Measurements from ENCODE around the gene SEC16A.

DNA sequence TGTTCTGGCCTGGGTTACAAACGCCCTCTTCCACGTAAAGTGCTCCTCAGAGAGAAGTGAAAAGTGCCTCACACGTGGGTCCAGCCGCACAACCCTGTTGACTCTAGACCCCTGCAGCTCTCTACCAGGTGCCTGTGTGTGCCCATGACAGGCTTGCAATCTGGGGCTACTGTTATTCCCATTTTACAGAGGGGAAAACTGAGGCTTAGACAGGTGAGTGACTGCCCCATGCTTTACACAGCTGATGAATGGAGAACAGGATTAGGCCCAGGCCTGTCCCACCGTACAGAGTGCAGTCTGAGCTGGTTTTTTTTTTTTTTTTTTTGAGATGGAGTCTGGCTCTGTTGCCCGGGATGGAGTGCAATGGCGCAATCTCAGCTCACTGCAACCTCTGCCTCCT lies 37.0 kb downstream of the SEC16A start:
- TF ChIP-seq POLR2AphosphoS5 (IDR thresholded peaks at IDR 0.05; ENCODE audit: low read depth, low read length) = no peak
- TF ChIP-seq, protein P1, sequence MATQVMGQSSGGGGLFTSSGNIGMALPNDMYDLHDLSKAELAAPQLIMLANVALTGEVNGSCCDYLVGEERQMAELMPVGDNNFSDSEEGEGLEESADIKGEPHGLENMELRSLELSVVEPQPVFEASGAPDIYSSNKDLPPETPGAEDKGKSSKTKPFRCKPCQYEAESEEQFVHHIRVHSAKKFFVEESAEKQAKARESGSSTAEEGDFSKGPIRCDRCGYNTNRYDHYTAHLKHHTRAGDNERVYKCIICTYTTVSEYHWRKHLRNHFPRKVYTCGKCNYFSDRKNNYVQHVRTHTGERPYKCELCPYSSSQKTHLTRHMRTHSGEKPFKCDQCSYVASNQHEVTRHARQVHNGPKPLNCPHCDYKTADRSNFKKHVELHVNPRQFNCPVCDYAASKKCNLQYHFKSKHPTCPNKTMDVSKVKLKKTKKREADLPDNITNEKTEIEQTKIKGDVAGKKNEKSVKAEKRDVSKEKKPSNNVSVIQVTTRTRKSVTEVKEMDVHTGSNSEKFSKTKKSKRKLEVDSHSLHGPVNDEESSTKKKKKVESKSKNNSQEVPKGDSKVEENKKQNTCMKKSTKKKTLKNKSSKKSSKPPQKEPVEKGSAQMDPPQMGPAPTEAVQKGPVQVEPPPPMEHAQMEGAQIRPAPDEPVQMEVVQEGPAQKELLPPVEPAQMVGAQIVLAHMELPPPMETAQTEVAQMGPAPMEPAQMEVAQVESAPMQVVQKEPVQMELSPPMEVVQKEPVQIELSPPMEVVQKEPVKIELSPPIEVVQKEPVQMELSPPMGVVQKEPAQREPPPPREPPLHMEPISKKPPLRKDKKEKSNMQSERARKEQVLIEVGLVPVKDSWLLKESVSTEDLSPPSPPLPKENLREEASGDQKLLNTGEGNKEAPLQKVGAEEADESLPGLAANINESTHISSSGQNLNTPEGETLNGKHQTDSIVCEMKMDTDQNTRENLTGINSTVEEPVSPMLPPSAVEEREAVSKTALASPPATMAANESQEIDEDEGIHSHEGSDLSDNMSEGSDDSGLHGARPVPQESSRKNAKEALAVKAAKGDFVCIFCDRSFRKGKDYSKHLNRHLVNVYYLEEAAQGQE (IDR thresholded peaks at IDR 0.05; ENCODE audit: insufficient read depth in 1 of 2, low read depth in 2 of 2, low read length in 2 of 2) = no peak
- TF ChIP-seq TAF1 (IDR thresholded peaks at IDR 0.05; ENCODE audit: borderline replicate concordance, insufficient read depth, low read length) = no peak

All from PFSK-1 (cell line).